ENCODE data around the gene LTB4R2.
A peak's percentile ranks its signal among the peaks of the same experiment; 100 is the strongest.

LTB4R2 gene

DNA sequence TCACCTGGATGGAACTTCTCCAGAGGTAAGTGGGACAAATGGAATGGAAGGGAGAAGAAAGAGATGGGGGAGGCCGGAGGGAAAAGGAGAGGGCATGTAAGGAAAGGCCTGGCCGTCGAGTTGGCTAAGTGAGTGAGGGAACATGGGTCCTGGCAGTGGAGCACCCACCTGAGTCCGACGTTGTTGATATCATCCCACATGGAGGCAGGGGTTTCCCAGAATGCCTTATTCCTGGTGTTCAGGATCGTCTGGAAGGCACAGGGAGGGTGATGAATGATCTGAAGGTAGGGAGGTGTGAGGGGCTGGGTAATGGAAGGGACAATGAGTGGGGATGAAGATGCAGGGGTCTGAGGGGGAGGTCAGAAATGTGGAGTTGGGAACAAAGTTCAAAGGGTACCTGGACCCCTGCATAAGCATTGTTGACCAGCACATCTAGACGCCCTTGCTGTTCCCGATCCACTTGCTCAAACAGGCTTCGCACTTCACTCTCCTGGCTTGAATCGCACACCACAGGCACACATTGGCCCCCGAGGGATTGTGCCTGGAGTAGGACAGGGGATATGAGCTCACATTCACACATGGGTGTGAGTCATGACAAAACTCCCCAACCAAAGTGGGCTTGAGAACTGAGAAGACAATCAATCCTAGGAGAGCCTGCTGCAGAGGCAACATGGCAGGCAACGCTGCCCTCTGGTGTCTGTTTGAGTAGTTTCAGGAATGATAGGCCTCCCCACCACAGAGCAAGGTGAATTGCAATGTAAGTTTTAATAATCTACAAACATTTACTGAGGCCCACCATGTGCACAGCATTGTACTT lies 13.4 kb upstream of the LTB4R2 start (continued):
- TF ChIP-seq, protein P1, sequence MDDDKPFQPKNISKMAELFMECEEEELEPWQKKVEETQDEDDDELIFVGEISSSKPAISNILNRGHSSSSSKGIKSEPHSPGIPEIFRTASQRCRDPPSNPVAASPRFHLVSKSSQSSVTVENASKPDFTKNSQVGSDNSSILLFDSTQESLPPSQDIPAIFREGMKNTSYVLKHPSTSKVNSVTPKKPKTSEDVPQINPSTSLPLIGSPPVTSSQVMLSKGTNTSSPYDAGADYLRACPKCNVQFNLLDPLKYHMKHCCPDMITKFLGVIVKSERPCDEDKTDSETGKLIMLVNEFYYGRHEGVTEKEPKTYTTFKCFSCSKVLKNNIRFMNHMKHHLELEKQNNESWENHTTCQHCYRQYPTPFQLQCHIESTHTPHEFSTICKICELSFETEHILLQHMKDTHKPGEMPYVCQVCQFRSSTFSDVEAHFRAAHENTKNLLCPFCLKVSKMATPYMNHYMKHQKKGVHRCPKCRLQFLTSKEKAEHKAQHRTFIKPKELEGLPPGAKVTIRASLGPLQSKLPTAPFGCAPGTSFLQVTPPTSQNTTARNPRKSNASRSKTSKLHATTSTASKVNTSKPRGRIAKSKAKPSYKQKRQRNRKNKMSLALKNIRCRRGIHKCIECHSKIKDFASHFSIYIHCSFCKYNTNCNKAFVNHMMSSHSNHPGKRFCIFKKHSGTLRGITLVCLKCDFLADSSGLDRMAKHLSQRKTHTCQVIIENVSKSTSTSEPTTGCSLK (tag by site-specific recombination; IDR thresholded peaks at IDR 0.05), result no peak
- TF ChIP-seq, protein P2, sequence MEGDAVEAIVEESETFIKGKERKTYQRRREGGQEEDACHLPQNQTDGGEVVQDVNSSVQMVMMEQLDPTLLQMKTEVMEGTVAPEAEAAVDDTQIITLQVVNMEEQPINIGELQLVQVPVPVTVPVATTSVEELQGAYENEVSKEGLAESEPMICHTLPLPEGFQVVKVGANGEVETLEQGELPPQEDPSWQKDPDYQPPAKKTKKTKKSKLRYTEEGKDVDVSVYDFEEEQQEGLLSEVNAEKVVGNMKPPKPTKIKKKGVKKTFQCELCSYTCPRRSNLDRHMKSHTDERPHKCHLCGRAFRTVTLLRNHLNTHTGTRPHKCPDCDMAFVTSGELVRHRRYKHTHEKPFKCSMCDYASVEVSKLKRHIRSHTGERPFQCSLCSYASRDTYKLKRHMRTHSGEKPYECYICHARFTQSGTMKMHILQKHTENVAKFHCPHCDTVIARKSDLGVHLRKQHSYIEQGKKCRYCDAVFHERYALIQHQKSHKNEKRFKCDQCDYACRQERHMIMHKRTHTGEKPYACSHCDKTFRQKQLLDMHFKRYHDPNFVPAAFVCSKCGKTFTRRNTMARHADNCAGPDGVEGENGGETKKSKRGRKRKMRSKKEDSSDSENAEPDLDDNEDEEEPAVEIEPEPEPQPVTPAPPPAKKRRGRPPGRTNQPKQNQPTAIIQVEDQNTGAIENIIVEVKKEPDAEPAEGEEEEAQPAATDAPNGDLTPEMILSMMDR (tag by site-specific recombination; IDR thresholded peaks at IDR 0.05), result peak; percentile 74
- TF ChIP-seq, protein P3, sequence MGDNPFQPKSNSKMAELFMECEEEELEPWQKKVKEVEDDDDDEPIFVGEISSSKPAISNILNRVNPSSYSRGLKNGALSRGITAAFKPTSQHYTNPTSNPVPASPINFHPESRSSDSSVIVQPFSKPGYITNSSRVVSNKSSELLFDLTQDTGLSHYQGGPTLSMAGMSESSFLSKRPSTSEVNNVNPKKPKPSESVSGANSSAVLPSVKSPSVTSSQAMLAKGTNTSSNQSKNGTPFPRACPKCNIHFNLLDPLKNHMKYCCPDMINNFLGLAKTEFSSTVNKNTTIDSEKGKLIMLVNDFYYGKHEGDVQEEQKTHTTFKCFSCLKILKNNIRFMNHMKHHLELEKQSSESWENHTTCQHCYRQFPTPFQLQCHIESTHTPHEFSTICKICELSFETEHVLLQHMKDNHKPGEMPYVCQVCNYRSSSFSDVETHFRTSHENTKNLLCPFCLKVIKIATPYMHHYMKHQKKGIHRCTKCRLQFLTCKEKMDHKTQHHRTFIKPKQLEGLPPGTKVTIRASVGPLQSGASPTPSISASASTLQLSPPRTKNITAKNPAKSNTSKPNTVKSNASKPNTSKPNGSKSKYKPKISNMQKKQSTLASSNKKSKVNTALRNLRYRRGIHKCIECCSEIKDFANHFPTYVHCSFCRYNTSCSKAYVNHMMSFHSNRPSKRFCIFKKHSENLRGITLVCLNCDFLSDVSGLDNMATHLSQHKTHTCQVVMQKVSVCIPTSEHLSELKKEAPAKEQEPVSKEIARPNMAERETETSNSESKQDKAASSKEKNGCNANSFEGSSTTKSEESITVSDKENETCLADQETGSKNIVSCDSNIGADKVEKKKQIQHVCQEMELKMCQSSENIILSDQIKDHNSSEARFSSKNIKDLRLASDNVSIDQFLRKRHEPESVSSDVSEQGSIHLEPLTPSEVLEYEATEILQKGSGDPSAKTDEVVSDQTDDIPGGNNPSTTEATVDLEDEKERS (tag by site-specific recombination; IDR thresholded peaks at IDR 0.05), result no peak
- TF ChIP-seq BCL11B (tag by site-specific recombination; IDR thresholded peaks at IDR 0.05; ENCODE audit: low read depth) (no peak), ZNF248 (tag by site-specific recombination; IDR thresholded peaks at IDR 0.05) (no peak), YY2 (tag by site-specific recombination; IDR thresholded peaks at IDR 0.05) (no peak), ZNF221 (tag by site-specific recombination; IDR thresholded peaks at IDR 0.05; ENCODE audit: borderline replicate concordance) (no peak), SP7 (tag by site-specific recombination; IDR thresholded peaks at IDR 0.05) (peak; percentile 43; the same call in 1 of the 2 replicates), PRDM1 (tag by site-specific recombination; IDR thresholded peaks at IDR 0.05) (no peak), ZNF529 (tag by site-specific recombination; IDR thresholded peaks at IDR 0.05; ENCODE audit: insufficient replicate concordance) (no peak), ZNF791 (tag by site-specific recombination; IDR thresholded peaks at IDR 0.05) (no peak), ZFP3 (tag by site-specific recombination; IDR thresholded peaks at IDR 0.05; ENCODE audit: low read depth) (no peak), ZNF423 (tag by site-specific recombination; IDR thresholded peaks at IDR 0.05) (no peak), KLF17 (tag by site-specific recombination; IDR thresholded peaks at IDR 0.05) (peak; percentile 31; the same call in 1 of the 2 replicates), ZBTB7A (tag by site-specific recombination; IDR thresholded peaks at IDR 0.05; ENCODE audit: low read depth) (no peak), ZNF660 (tag by site-specific recombination; IDR thresholded peaks at IDR 0.05) (peak; percentile 99), ZNF184 (tag by site-specific recombination; IDR thresholded peaks at IDR 0.05) (peak; percentile 72; the same call in 1 of the 2 replicates), ZNF292 (tag by site-specific recombination; IDR thresholded peaks at IDR 0.05; ENCODE audit: borderline replicate concordance, low read depth) (peak; percentile 7; the same call in 1 of the 2 replicates), ZNF10 (tag by site-specific recombination; IDR thresholded peaks at IDR 0.05) (no peak), GLI4 (tag by site-specific recombination; IDR thresholded peaks at IDR 0.05) (no peak), ZNF707 (tag by site-specific recombination; IDR thresholded peaks at IDR 0.05) (no peak), ZNF785 (tag by site-specific recombination; IDR thresholded peaks at IDR 0.05) (no peak), ZNF600 (tag by site-specific recombination; IDR thresholded peaks at IDR 0.05) (peak; percentile 66), HOXC10 (CRISPR knock-in tag; IDR thresholded peaks at IDR 0.05) (no peak), BCL11A (tag by site-specific recombination; IDR thresholded peaks at IDR 0.05; ENCODE audit: low read depth) (no peak), ZNF596 (tag by site-specific recombination; IDR thresholded peaks at IDR 0.05) (no peak), ZNF510 (tag by site-specific recombination; IDR thresholded peaks at IDR 0.05; ENCODE audit: insufficient replicate concordance) (no peak)
- TF ChIP-seq, protein P4, sequence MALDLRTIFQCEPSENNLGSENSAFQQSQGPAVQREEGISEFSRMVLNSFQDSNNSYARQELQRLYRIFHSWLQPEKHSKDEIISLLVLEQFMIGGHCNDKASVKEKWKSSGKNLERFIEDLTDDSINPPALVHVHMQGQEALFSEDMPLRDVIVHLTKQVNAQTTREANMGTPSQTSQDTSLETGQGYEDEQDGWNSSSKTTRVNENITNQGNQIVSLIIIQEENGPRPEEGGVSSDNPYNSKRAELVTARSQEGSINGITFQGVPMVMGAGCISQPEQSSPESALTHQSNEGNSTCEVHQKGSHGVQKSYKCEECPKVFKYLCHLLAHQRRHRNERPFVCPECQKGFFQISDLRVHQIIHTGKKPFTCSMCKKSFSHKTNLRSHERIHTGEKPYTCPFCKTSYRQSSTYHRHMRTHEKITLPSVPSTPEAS (tag by site-specific recombination; IDR thresholded peaks at IDR 0.05), result no peak
- TF ChIP-seq, protein P5, sequence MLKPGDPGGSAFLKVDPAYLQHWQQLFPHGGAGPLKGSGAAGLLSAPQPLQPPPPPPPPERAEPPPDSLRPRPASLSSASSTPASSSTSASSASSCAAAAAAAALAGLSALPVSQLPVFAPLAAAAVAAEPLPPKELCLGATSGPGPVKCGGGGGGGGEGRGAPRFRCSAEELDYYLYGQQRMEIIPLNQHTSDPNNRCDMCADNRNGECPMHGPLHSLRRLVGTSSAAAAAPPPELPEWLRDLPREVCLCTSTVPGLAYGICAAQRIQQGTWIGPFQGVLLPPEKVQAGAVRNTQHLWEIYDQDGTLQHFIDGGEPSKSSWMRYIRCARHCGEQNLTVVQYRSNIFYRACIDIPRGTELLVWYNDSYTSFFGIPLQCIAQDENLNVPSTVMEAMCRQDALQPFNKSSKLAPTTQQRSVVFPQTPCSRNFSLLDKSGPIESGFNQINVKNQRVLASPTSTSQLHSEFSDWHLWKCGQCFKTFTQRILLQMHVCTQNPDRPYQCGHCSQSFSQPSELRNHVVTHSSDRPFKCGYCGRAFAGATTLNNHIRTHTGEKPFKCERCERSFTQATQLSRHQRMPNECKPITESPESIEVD (tag by site-specific recombination; IDR thresholded peaks at IDR 0.05), result no peak
